H9 (cell line): ENCODE measurements around the gene IL1R2. TPM values are rescaled to one million over a fixed set of nuclear protein-coding genes. Genes with fewer than 3 reads are reported as not detected.

Source experiments
- DNase-seq: peaks from one replicate; pipeline ENCODE4 v3.0.0-alpha.2; 2017
- H2AFZ ChIP-seq: one replicate; pipeline ENCODE4 v1.6.1; 2013; ENCODE audit warnings: mild to moderate bottlenecking, low read length, control low read depth, moderate library complexity
- H2AK5ac ChIP-seq: 2 replicates; pipeline ENCODE4 v1.6.1; 2013; ENCODE audit warnings: low read length, control low read depth, mixed read lengths; ENCODE audit not compliant: insufficient read length
- H2BK120ac ChIP-seq: one replicate; pipeline ENCODE4 v1.6.1; 2013; ENCODE audit warnings: low read depth, mild to moderate bottlenecking, low read length, control low read depth, inconsistent platforms; ENCODE audit not compliant: poor library complexity, severe bottlenecking
- H2BK12ac ChIP-seq: 2 replicates; pipeline ENCODE4 v1.6.1; 2013; ENCODE audit warnings: low read length, control low read depth, mixed read lengths, low read depth; ENCODE audit not compliant: insufficient read length
- H2BK15ac ChIP-seq: 2 replicates; pipeline ENCODE4 v1.6.1; 2013; ENCODE audit warnings: low read depth, low read length, control low read depth
- H2BK20ac ChIP-seq: one replicate; pipeline ENCODE4 v1.6.1; 2013; ENCODE audit warnings: low read depth, mild to moderate bottlenecking, low read length, control low read depth, inconsistent platforms; ENCODE audit not compliant: poor library complexity, severe bottlenecking
- H2BK5ac ChIP-seq: 2 replicates; pipeline ENCODE4 v1.6.1; 2013; ENCODE audit warnings: low read length, control low read depth, mixed read lengths; ENCODE audit not compliant: insufficient read length
- H3K14ac ChIP-seq: 2 replicates; pipeline ENCODE4 v1.6.1; 2013; ENCODE audit warnings: low read length, control low read depth; ENCODE audit not compliant: insufficient read depth
- H3K18ac ChIP-seq: 2 replicates; pipeline ENCODE4 v1.6.1; 2013; ENCODE audit warnings: low read depth, mild to moderate bottlenecking, mixed read lengths, low read length, control low read depth; ENCODE audit not compliant: insufficient read length
- H3K23ac ChIP-seq: 2 replicates; pipeline ENCODE4 v1.6.1; 2013; ENCODE audit warnings: low read length, control low read depth, mixed read lengths, low read depth; ENCODE audit not compliant: insufficient read length
- H3K23me2 ChIP-seq: 2 replicates; pipeline ENCODE4 v1.6.1; 2013; ENCODE audit warnings: low read depth, mild to moderate bottlenecking, mixed read lengths, low read length, control low read depth; ENCODE audit not compliant: insufficient read length, poor library complexity, severe bottlenecking
- H3K27ac ChIP-seq: 2 replicates; pipeline ENCODE4 v1.5.1; 2013; ENCODE audit warnings: low read length, control low read depth, mixed read lengths, low read depth; ENCODE audit not compliant: insufficient read length
- H3K27me3 ChIP-seq: 2 replicates; pipeline ENCODE4 v1.6.1; 2013; ENCODE audit warnings: low read length, control low read depth, inconsistent platforms; ENCODE audit not compliant: insufficient read depth
- H3K4ac ChIP-seq: 2 replicates; pipeline ENCODE4 v1.6.1; 2013; ENCODE audit warnings: low read depth, mild to moderate bottlenecking, control low read depth, inconsistent platforms, low read length, moderate library complexity
- H3K4me1 ChIP-seq: 2 replicates; pipeline ENCODE4 v1.6.1; 2013; ENCODE audit warnings: low read length, control low read depth, inconsistent platforms; ENCODE audit not compliant: insufficient read depth
- H3K4me2 ChIP-seq: 2 replicates; pipeline ENCODE4 v1.6.1; 2013; ENCODE audit warnings: low read length, control low read depth, mixed read lengths; ENCODE audit not compliant: insufficient read length, insufficient read depth
- H3K56ac ChIP-seq: 2 replicates; pipeline ENCODE4 v1.6.1; 2013; ENCODE audit warnings: low read depth, mild to moderate bottlenecking, mixed read lengths, low read length, control low read depth; ENCODE audit not compliant: insufficient read length
- H3K79me1 ChIP-seq: 2 replicates; pipeline ENCODE4 v1.6.1; 2013; ENCODE audit warnings: low read depth, mild to moderate bottlenecking, moderate library complexity, low read length, control low read depth, inconsistent platforms; ENCODE audit not compliant: insufficient read depth, poor library complexity, severe bottlenecking
- H3K79me2 ChIP-seq: 2 replicates; pipeline ENCODE4 v1.6.1; 2013; ENCODE audit warnings: low read length, control low read depth, inconsistent platforms; ENCODE audit not compliant: insufficient read depth
- H3K9ac ChIP-seq: 2 replicates; pipeline ENCODE4 v1.6.1; 2013; ENCODE audit warnings: low read length, control low read depth, mixed read lengths; ENCODE audit not compliant: insufficient read length; ENCODE audit errors: extremely low read depth
- H3K9me3 ChIP-seq: one replicate; pipeline ENCODE4 v1.6.1; 2013; ENCODE audit warnings: low read depth, low read length, inconsistent platforms; ENCODE audit not compliant: control insufficient read depth
- H3T11ph ChIP-seq: one replicate; pipeline ENCODE4 v1.6.1; 2013; ENCODE audit warnings: mild to moderate bottlenecking, low read length, control low read depth, inconsistent platforms
- H4K20me1 ChIP-seq: one replicate; pipeline ENCODE4 v1.6.1; 2013; ENCODE audit not compliant: control insufficient read depth, insufficient read length, insufficient read depth
- H4K5ac ChIP-seq: 2 replicates; pipeline ENCODE4 v1.6.1; 2013; ENCODE audit warnings: low read depth, mild to moderate bottlenecking, mixed read lengths, low read length, control low read depth; ENCODE audit not compliant: insufficient read length
- H4K8ac ChIP-seq: replicated peaks from 2 replicates; pipeline ENCODE4 v1.6.1; 2013; ENCODE audit warnings: low read length, control low read depth, mixed read lengths, low read depth; ENCODE audit not compliant: insufficient read length
- H4K91ac ChIP-seq: 2 replicates; pipeline ENCODE4 v1.6.1; 2013; ENCODE audit warnings: low read depth, mild to moderate bottlenecking, moderate library complexity, mixed read lengths, low read length, control low read depth; ENCODE audit not compliant: insufficient read length
- H3K27ac Mint-ChIP-seq, 3 experiments: 2 replicates in 2 of 3; 3 replicates in 1 of 3; pipeline ENCODE4 v1.8.0; 2020 to 2021; ENCODE audit warnings: mixed read lengths in 3 of 3, mild to moderate bottlenecking in 1 of 3, moderate library complexity in 1 of 3
- H3K27me3 Mint-ChIP-seq: 2 replicates; pipeline ENCODE4 v1.8.0; 2021; ENCODE audit warnings: low read depth, mild to moderate bottlenecking, moderate library complexity, mixed read lengths
- H3K36me3 Mint-ChIP-seq, 3 experiments: 2 replicates in 2 of 3; 3 replicates in 1 of 3; pipeline ENCODE4 v1.8.0; 2020 to 2021; ENCODE audit warnings: low read depth in 3 of 3, mixed read lengths in 3 of 3; ENCODE audit not compliant: insufficient read depth in 1 of 3
- H3K4me1 Mint-ChIP-seq, 2 experiments: 2 replicates each; pipeline ENCODE4 v1.8.0; 2020; ENCODE audit warnings: mixed read lengths in 2 of 2
- H3K4me3 Mint-ChIP-seq, 2 experiments: 2 replicates in 1 of 2; 3 replicates in 1 of 2; pipeline ENCODE4 v1.8.0; 2020 to 2021; ENCODE audit warnings: mild to moderate bottlenecking in 2 of 2, mixed read lengths in 2 of 2, moderate library complexity in 1 of 2
- H3K9me3 Mint-ChIP-seq, 2 experiments: 2 replicates in 1 of 2; 3 replicates in 1 of 2; pipeline ENCODE4 v1.8.0; 2020; ENCODE audit warnings: mild to moderate bottlenecking in 2 of 2, mixed read lengths in 2 of 2, moderate library complexity in 1 of 2
- WGBS: extraction: QIAGEN DNeasy Blood & Tissue Kit; methylation state at CpG from one replicate; pipeline ENCODE4 v1.1.7; 2013; ENCODE audit warnings: missing lambda C conversion rate, low lambda C conversion rate, mixed read lengths; ENCODE audit not compliant: insufficient read length; ENCODE audit errors: extremely low coverage; 5-methylcytosine and 5-hydroxymethylcytosine counted together
- total RNA-seq: library from RNA; stranded (reverse); gene quantifications from 2 replicates; pipeline ENCODE4 v1.2.1, GENCODE V29; 2021
- TF ChIP-seq, protein P1 (sequence below): fragments of 200-600 bp; sonication (generic); conservative IDR thresholded peaks from 3 replicates; pipeline ENCODE4 v1.8.0; 2021; ENCODE audit warnings: antibody characterized with exemption, mild to moderate bottlenecking

Gene IL1R2
- total RNA-seq, 1 experiment from 2014 or later, result not detected

DNA sequence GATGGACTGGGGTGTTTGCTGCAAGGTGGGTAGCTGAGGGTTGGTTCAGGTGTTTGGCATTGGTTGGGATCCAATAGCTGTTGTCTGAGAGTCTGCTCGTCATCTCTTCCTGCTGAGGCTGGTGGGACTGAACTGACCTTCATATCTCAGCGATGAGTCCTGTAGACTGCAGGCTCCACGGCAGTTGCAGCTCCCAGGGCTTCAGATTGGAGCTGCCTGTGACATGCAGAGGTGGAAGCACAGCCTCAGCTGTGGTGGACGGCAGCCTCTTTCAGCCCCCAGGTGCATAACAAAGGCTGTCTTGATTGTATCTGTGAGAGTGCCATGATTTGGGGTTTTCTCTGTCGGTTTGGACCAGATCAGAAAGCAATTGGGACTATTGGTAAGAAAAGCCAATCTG is 3.9 kb upstream of the IL1R2 start:
- H3T11ph ChIP-seq, result no peak overlapping the region

More for the DNA sequence above, 3.9 kb upstream of the IL1R2 start:
- H3K4me2 ChIP-seq, result no peak overlapping the region
- H3K79me1 ChIP-seq, result no peaks in the 10 kb centered on the region
- no peak overlapping the region for H3K9ac ChIP-seq
- no peak overlapping the region for H2BK5ac ChIP-seq
- no peaks in the 10 kb centered on the region for H3K23me2 ChIP-seq
- no CpG with 5 or more reads among the region's 5 CpGs for WGBS
- H3K9me3 ChIP-seq, result no peaks in the 10 kb centered on the region
- H4K5ac ChIP-seq, result no peak overlapping the region
- TF ChIP-seq, protein P1, sequence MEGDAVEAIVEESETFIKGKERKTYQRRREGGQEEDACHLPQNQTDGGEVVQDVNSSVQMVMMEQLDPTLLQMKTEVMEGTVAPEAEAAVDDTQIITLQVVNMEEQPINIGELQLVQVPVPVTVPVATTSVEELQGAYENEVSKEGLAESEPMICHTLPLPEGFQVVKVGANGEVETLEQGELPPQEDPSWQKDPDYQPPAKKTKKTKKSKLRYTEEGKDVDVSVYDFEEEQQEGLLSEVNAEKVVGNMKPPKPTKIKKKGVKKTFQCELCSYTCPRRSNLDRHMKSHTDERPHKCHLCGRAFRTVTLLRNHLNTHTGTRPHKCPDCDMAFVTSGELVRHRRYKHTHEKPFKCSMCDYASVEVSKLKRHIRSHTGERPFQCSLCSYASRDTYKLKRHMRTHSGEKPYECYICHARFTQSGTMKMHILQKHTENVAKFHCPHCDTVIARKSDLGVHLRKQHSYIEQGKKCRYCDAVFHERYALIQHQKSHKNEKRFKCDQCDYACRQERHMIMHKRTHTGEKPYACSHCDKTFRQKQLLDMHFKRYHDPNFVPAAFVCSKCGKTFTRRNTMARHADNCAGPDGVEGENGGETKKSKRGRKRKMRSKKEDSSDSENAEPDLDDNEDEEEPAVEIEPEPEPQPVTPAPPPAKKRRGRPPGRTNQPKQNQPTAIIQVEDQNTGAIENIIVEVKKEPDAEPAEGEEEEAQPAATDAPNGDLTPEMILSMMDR, result no peak
- H3K23ac ChIP-seq, result no peak overlapping the region
- no peaks in the 10 kb centered on the region for H4K20me1 ChIP-seq
- no peak overlapping the region for H3K4me3 Mint-ChIP-seq
- H4K8ac ChIP-seq, result no peak overlapping the region
- peak overlapping the region in 1 of 3 experiments; percentile 85; a peak in 1 of 7 replicates for H3K27ac Mint-ChIP-seq
- no peak overlapping the region for H4K91ac ChIP-seq
- no peak for DNase-seq
- no peak overlapping the region for H2AK5ac ChIP-seq
- peaks cover 23 to 28% of the 10 kb centered on the region in 2 experiments for H3K4me1 Mint-ChIP-seq
- no peak overlapping the region for H3K14ac ChIP-seq
- H3K18ac ChIP-seq, result no peak overlapping the region
- H3K79me2 ChIP-seq, result no peaks in the 10 kb centered on the region
- H3K27ac ChIP-seq, result no peak overlapping the region
- no peak overlapping the region for H2AFZ ChIP-seq
- no peak overlapping the region for H2BK120ac ChIP-seq
- H3K27me3 ChIP-seq, result no peaks in the 10 kb centered on the region
- H2BK20ac ChIP-seq, result no peak overlapping the region
- no peak overlapping the region for H3K56ac ChIP-seq
- H3K9me3 Mint-ChIP-seq, result no peaks in the 10 kb centered on the region
- no peaks in the 10 kb centered on the region for H3K36me3 Mint-ChIP-seq
- H2BK12ac ChIP-seq, result no peak overlapping the region
- peaks cover 7% of the 10 kb centered on the region for H3K27me3 Mint-ChIP-seq
- H3K4me1 ChIP-seq, result peaks cover 3% of the 10 kb centered on the region; the same call in 1 of the 2 replicates
- H2BK15ac ChIP-seq, result no peak overlapping the region
- no peak overlapping the region for H3K4ac ChIP-seq
